Measurements from ENCODE around the gene DIS3. TPM values are rescaled to one million over a fixed set of nuclear protein-coding genes. Genes with fewer than 3 reads are reported as not detected.

Gene DIS3
- total and polyA plus RNA-seq, 2 experiments from 2014 or later: 37.7 to 45.1 TPM

- TF ChIP-seq ZNF462 (CRISPR knock-in tag; IDR thresholded peaks at IDR 0.05) (no peak), CTCF (conservative IDR thresholded peaks at IDR 0.05; ENCODE audit: low read depth in 2 of 2) (no peak), EZH2phosphoT487 (IDR thresholded peaks at IDR 0.05; ENCODE audit: unreplicated experiment) (no peak), ZNF331 (CRISPR knock-in tag; IDR thresholded peaks at IDR 0.05; ENCODE audit: low read depth) (no peak)
Observed at GRCh38 chr13:72740015-72740414, 41.7 kb downstream of the DIS3 start (continued).

GRCh38 chr13:72737033-72737432 is 44.7 kb downstream of the DIS3 start:
- H3K27me3 Mint-ChIP-seq (ENCODE audit: insufficient read depth, low read depth, poor library complexity): no peaks in the 10 kb centered on the region
- H3K4me1 ChIP-seq (ENCODE audit: insufficient read depth): no peaks in the 10 kb centered on the region
- H3K27ac ChIP-seq (ENCODE audit: low read depth): no peak overlapping the region
- DNase-seq (ENCODE audit: low spot score) (no peak), ATAC-seq (no peak)
- H3K9me3 Mint-ChIP-seq: no peaks in the 10 kb centered on the region
- no peak overlapping the region for H3K4me3 Mint-ChIP-seq
- H3K4me1 Mint-ChIP-seq: no peaks in the 10 kb centered on the region
- H3K9me2 ChIP-seq (ENCODE audit: insufficient read depth): no peaks in the 10 kb centered on the region
- H3K27ac Mint-ChIP-seq: no peak overlapping the region
- H3K79me2 ChIP-seq (replicated peaks; ENCODE audit: insufficient read depth): 0 out of 2 replicates have a peak, but pooled peaks cover 2% of the 10 kb centered on the region
- H3F3A ChIP-seq (replicated peaks; ENCODE audit: low read depth): no peaks in the 10 kb centered on the region
- no peak overlapping the region for H2AFZ ChIP-seq
- H3K36me3 Mint-ChIP-seq (ENCODE audit: low read depth): peaks cover 39% of the 10 kb centered on the region
- no peak overlapping the region for H3K4me3 ChIP-seq
- H4K20me1 ChIP-seq (replicated peaks; ENCODE audit: insufficient read depth): peaks cover 4% of the 10 kb centered on the region; the same call in 1 of the 2 replicates
- no peak overlapping the region for H3K4me2 ChIP-seq
- peaks cover 11% of the 10 kb centered on the region; the same call in 1 of the 2 replicates for H3K36me3 ChIP-seq (ENCODE audit: insufficient read depth)
- no peaks in the 10 kb centered on the region for H3K27me3 ChIP-seq (ENCODE audit: insufficient read depth)
- TF ChIP-seq STAT1 (IDR thresholded peaks at IDR 0.05; ENCODE audit: unreplicated experiment) (no peak), EZH2phosphoT487 (IDR thresholded peaks at IDR 0.05; ENCODE audit: unreplicated experiment) (no peak), ZNF331 (CRISPR knock-in tag; IDR thresholded peaks at IDR 0.05; ENCODE audit: low read depth) (no peak), REST (IDR thresholded peaks at IDR 0.05; ENCODE audit: unreplicated experiment) (no peak), NANOG (IDR thresholded peaks at IDR 0.05; ENCODE audit: borderline replicate concordance) (no peak)

Measured in GM23338 (cell line).